BJ (cell line): ENCODE measurements around the gene PHLDB2. TPM values are rescaled to one million over a fixed set of nuclear protein-coding genes. Genes with fewer than 3 reads are reported as not detected.

Experiments
- CTCF ChIA-PET: fragments of 350-600 bp; formaldehyde crosslinking; extraction: SDS; loops from one replicate; lab custom pipeline; 2021; ENCODE audit warnings: antibody characterized with exemption, inconsistent platforms; lab: Yijun Ruan, JAX
- POLR2A ChIA-PET: fragments of 300-600 bp; sonication (Branson Sonifier 250); formaldehyde crosslinking; extraction: SDS; loops from one replicate; lab custom pipeline; 2021; ENCODE audit warnings: antibody characterized with exemption; lab: Charles Lee
- DNase-seq: peaks from one replicate; pipeline ENCODE4 v3.0.0-alpha.2; 2011; ENCODE audit warnings: low read depth
- H3K27me3 ChIP-seq: 2 replicates; pipeline ENCODE4 v1.6.0; 2011; ENCODE audit warnings: low read length; ENCODE audit not compliant: control insufficient read depth, insufficient read depth
- H3K36me3 ChIP-seq: 2 replicates; pipeline ENCODE4 v1.5.1; 2011; ENCODE audit warnings: low read length; ENCODE audit not compliant: control insufficient read depth, insufficient read depth
- H3K4me3 ChIP-seq: 2 replicates; pipeline ENCODE4 v1.5.1; 2011; ENCODE audit warnings: low read depth, mild to moderate bottlenecking, control low read depth, low read length
- polyA plus RNA-seq: library from polyadenylated mRNA; depleted of rRNA; stranded (reverse); fragments of >200 nt; gene quantifications from 2 replicates; pipeline ENCODE4 v1.2.3, GENCODE V29; 2011
- TF ChIP-seq, protein P1 (sequence below): IDR thresholded peaks from 2 replicates; pipeline ENCODE4 v1.5.1; 2011; ENCODE audit warnings: low read depth, mild to moderate bottlenecking, control low read depth, inconsistent platforms, low read length, moderate library complexity; ENCODE audit not compliant: insufficient read depth

The PHLDB2 gene
- polyA plus RNA-seq, 1 experiment: 44.7 TPM

DNA sequence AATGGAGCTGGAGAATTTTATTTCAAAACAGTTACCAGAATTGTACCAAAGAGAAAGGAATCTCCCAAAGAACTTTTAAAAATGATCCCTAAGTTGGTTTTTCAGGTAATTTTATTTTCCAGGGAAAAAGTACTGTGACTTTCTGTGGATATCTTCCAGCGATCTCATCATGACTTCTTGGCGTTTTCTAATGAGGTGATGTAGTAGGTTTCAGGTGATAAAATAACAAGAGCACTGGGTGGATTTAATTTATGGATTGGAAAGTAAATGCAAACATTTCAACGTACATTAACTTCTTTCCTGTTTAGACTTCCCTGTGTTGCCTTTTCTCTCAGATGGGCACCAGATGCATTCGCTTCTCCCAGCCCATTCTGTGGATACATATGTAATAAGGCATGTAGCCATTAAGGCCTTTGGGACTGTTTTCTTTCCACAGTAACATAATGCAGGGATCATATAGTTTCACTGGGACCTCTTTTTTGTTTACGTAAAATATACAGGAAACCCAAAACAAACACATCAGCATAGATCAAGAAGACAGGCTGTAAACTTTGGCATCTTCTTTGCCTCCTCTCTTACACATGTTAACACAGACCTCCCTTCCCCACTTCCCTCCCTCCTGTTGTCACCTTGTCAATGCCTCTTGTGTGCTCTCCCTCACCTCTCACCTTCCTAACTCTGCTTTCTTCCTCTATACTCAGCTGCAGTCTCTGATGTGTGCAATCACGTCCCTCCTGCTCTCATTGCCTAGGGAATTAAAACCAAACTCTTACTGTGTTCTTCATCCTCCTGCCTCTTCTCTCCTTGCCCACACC, 13.0 kb downstream of the PHLDB2 start:
- no peak overlapping the region for H3K4me3 ChIP-seq
- ChIA-PET CTCF (no interaction called here), POLR2A (no interaction called here)
- no peak for DNase-seq
- peaks cover 7% of the 10 kb centered on the region for H3K36me3 ChIP-seq
- H3K27me3 ChIP-seq: no peaks in the 10 kb centered on the region
- TF ChIP-seq, protein P1, sequence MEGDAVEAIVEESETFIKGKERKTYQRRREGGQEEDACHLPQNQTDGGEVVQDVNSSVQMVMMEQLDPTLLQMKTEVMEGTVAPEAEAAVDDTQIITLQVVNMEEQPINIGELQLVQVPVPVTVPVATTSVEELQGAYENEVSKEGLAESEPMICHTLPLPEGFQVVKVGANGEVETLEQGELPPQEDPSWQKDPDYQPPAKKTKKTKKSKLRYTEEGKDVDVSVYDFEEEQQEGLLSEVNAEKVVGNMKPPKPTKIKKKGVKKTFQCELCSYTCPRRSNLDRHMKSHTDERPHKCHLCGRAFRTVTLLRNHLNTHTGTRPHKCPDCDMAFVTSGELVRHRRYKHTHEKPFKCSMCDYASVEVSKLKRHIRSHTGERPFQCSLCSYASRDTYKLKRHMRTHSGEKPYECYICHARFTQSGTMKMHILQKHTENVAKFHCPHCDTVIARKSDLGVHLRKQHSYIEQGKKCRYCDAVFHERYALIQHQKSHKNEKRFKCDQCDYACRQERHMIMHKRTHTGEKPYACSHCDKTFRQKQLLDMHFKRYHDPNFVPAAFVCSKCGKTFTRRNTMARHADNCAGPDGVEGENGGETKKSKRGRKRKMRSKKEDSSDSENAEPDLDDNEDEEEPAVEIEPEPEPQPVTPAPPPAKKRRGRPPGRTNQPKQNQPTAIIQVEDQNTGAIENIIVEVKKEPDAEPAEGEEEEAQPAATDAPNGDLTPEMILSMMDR: no peak

DNA sequence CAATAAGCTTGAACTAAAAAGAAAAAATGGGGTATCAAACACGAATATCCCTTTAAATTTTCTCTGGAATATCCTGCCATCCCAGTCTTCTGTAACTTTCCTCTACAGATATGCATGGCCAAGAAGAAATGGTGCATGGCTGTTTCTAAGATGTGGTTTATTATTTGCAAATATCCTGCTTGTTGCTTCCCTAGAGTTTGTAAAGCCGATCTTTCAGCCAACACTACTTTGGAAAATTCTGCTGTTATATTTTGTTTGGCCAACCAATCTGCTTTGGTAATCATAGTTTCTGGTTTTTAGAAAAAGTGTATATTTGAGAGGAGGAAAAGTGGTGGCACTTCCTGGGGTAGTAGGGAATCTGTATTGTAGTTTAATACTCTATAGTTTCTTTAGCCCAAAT, 13.9 kb downstream of the PHLDB2 start:
- CTCF ChIA-PET: interaction anchor here (1.0 kb wide), 1 partner anchor 156 kb away, joined by 4 read pairs; no protein-coding TSS in a partner anchor
- no peaks in the 10 kb centered on the region for H3K27me3 ChIP-seq
- POLR2A ChIA-PET: no interaction called here
- TF ChIP-seq, protein P1: no peak
- H3K4me3 ChIP-seq: no peak overlapping the region
- no peak for DNase-seq
- H3K36me3 ChIP-seq: peaks cover 7% of the 10 kb centered on the region

DNA sequence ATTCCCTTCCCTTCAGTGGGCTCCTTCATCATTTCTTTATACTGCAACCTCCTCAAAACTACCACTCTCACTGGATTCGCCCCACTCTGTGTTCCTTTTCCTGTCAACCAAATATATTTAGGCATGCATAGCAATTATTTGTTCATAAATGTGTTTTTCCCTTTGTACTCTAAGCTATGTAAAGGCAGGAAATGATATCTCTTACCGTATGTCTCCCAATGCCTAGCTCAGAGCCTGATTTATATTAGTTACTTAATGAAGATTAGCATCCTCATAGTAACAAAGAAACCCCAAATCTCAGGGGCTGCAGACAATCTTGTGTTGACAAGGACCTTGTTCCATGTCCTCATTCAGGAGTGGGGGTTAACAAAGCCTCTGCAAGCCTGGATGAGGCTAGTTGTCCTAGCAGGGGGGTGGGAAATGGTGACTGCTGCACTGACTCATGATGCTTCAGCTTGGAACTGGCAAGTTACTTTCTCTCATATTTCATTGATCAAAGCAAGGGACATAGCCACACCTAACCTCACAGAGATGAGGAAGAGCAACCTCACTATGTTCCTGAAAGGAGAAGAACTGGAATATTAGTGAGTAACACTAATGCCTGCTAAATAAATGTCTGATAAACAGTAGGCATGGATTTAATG, 15.2 kb downstream of the PHLDB2 start:
- ChIA-PET CTCF (interaction anchor here (0.7 to 1.5 kb wide), 3 partner anchors 10 to 159 kb away, joined by 4 to 6 read pairs (median 5); no protein-coding TSS in a partner anchor), POLR2A (no interaction called here)
- TF ChIP-seq, protein P1: no peak
- no peaks in the 10 kb centered on the region for H3K27me3 ChIP-seq
- no peak for DNase-seq
- peaks cover 7% of the 10 kb centered on the region for H3K36me3 ChIP-seq
- no peak overlapping the region for H3K4me3 ChIP-seq

DNA sequence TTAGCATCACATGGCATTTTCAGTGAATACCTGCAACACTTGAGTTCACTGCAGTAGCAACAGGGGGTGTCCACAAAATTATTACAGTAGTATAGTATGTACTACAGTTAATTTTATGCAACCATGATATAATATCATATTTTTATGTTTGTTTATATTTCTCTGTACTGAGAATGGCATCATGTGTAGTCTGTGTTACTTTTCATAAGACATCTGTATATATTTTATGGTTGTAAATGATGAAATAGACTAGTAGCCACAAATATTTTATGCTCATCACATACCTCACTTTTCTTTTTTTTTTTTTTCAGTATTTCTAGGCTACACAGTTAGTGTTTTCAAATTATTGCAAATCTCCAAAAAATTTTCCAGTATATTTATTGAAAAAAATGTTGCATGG, 22.4 kb downstream of the PHLDB2 start:
- Histone ChIP-seq H3K4me3 (no peak overlapping the region), H3K27me3 (no peaks in the 10 kb centered on the region), H3K36me3 (peaks cover 4% of the 10 kb centered on the region; the same call in 1 of the 2 replicates)
- ChIA-PET CTCF (no interaction called here), POLR2A (no interaction called here)
- TF ChIP-seq, protein P1: no peak
- no peak for DNase-seq

DNA sequence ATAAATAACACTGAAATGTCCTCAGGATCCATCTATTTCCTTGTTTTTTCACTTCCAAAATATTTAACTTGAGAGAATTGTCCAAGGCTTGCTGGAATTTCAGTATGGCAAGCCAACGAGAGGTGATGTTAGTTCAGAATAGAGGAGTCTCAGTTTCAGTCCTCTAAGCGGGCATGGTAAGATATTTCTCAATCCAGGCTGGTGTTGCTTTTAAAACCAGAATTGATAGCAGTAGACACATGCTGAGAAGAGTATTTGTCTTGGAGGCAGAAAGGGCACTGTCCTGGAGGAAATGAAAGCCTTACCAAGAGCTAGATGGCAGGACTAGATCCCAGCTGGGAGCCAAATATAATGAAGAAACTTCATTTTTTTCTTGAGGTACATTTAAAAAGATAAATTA, 23.1 kb downstream of the PHLDB2 start:
- CTCF ChIA-PET: interaction anchor here (0.9 kb wide), 1 partner anchor 22 kb away, joined by 3 read pairs; no protein-coding TSS in a partner anchor
- no peak overlapping the region for H3K4me3 ChIP-seq
- peaks cover 4% of the 10 kb centered on the region; the same call in 1 of the 2 replicates for H3K36me3 ChIP-seq

More for the DNA sequence above, 23.1 kb downstream of the PHLDB2 start:
- no peaks in the 10 kb centered on the region for H3K27me3 ChIP-seq
- POLR2A ChIA-PET: no interaction called here
- TF ChIP-seq, protein P1: no peak
- DNase-seq: no peak
